Body of pancreas (tissue), 4 donors: ENCODE data around the gene KCNIP4. TPM values are rescaled to one million over a fixed set of nuclear protein-coding genes. Genes with fewer than 3 reads are reported as not detected.
A peak's percentile ranks its signal among the peaks of the same experiment; 100 is the strongest.
"Not testable (repeated sequence)": the region's sequence is repeated elsewhere in the genome, so short reads cannot be mapped to it uniquely, and the experiment has no call there.

ENCODE experiments used
- ATAC-seq: fragments of 150-250 bp; one replicate; pipeline ENCODE4 v1.9.1; 2016
- DNase-seq, 4 donors: peaks; one replicate each; pipeline ENCODE4 v3.0.0-alpha.2; 2019
- H3K27ac ChIP-seq, 4 donors: fragments of 200-600 bp; sonication (generic); 1 replicate in 3 of 4; 2 replicates in 1 of 4; pipeline versions ENCODE4 v1.5.1 to v1.6.1; 2016 to 2019; ENCODE audit warnings: mild to moderate bottlenecking in 1 of 4, mixed read lengths in 1 of 4, moderate library complexity in 1 of 4
- H3K27me3 ChIP-seq, 2 donors: fragments of 200-600 bp; sonication (generic); one replicate each; pipeline ENCODE4 v1.6.0; 2016; ENCODE audit warnings: mild to moderate bottlenecking in 1 of 2
- H3K36me3 ChIP-seq, 2 donors: fragments of 200-600 bp; sonication (generic); replicated peaks in 1 of 2; 2 replicates each; pipeline ENCODE4 v1.5.1; 2016; ENCODE audit warnings: low read depth in 2 of 2; ENCODE audit not compliant: insufficient read depth in 1 of 2
- H3K4me1 ChIP-seq: fragments of 200-600 bp; sonication (generic); one replicate; pipeline ENCODE4 v1.6.0; 2016
- H3K4me3 ChIP-seq, 2 donors: fragments of 200-600 bp; sonication (generic); 1 replicate in 1 of 2; 2 replicates in 1 of 2; pipeline ENCODE4 v1.5.1; 2016 to 2019
- H3K9me3 ChIP-seq, 3 donors: fragments of 200-600 bp; sonication (generic); 1 replicate in 2 of 3; 2 replicates in 1 of 3; pipeline ENCODE4 v1.5.1; 2016
- CTCF ChIP-seq, 7 experiments: fragments of 450-650 bp in 4 of 7; fragments of 200-600 bp in 3 of 7; sonication (generic) in 3 of 7; IDR thresholded peaks; one replicate each; pipeline ENCODE4 v1.5.1; 2016 to 2019; ENCODE audit warnings: antibody characterized with exemption in 7 of 7
- POLR2A ChIP-seq, 3 donors: fragments of 450-650 bp; IDR thresholded peaks; one replicate each; pipeline ENCODE4 v1.6.1; 2016; ENCODE audit warnings: antibody characterized with exemption in 3 of 3, mild to moderate bottlenecking in 2 of 3
- WGBS, 2 donors: methylation state at CpG; one replicate each; pipeline ENCODE4 v1.1.5; 2017; 5-methylcytosine and 5-hydroxymethylcytosine counted together
- intact Hi-C: fragments of 100-400 bp; cut with DNase I; formaldehyde crosslinking; loops from one replicate; pipeline ENCODE4 v1.15.1; 2023
- total RNA-seq, 2 donors: library from RNA; depleted of rRNA; stranded (reverse); fragments of >200 nt; gene quantifications; one replicate each; pipeline ENCODE4 v1.1.0, GENCODE V29; 2016

The KCNIP4 gene
- not detected for total RNA-seq

DNA sequence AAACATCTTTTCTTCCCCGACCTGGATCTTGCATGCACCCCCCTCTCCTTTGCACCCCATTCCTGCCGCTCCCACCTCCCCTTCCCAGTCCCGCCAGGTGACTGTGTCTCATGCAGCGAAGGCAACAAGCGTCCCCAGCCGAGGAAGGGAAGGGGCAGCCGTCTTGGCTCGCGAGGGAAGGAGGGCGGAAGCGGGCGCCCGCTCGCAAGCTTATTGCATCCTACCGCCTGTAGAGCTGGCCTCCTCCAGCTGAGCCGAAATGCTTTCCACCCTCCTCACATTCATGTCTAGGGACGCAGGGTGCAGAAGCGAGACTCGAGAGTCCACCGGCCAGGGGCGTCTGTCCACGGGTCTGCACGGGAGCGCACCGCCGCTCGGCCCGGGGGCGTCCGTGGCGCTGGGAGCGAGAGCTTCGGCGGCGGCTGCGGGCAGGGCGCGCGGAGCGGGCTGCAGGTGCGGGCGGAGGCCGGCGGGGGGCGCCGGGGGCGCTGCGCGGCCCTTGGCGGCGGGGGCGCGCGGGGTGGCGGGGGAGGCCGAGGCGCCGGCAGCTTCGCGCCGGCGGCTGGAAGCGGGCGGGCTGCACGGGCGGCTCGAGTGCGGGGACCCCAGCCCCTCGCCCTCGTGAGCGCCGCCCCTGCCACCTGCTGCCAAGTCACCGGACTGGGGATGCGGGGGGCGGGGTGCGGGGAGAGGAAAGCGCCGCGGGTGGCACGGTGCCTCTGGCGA lies at the start of gene KCNIP4:
TSS of gene KCNIP4 (minus strand) at position 426 of the 726 bp plus-strand sequence.
- Histone ChIP-seq H3K4me1 (peaks cover 10% of the 10 kb centered on the region), H3K36me3 (no peaks in the 10 kb centered on the region), H3K27ac (no peak within 1 kb of the TSS), H3K27me3 (peaks cover 0 to 7% of the 10 kb centered on the region in 2 donors), H3K4me3 (no peak within 1 kb of the TSS), H3K9me3 (no peaks in the 10 kb centered on the region)
- intact Hi-C loops = no loop called here
- 0 to 3% methylated on average over 10 to 37 of the region's 81 CpGs for WGBS, 2 donors
- ATAC-seq = peak; percentile 38
- TF ChIP-seq POLR2A (IDR thresholded peaks at IDR 0.05) = no peak
- no peak for TF ChIP-seq CTCF (IDR thresholded peaks at IDR 0.05)
- peak in 2 of 4 donors; percentile 8 to 9 for DNase-seq

- H3K9me3 ChIP-seq, H3K36me3 ChIP-seq, H3K4me1 ChIP-seq, intact Hi-C loops, ATAC-seq, H3K27me3 ChIP-seq, H3K27ac ChIP-seq, H3K4me3 ChIP-seq, DNase-seq: not testable (repeated sequence)
- 79 to 93% methylated on average over 9 of the region's 9 CpGs for WGBS, 2 donors
Measured at GRCh38 chr4:21996618-21997017, 48.0 kb upstream of the KCNIP4 start.

DNA sequence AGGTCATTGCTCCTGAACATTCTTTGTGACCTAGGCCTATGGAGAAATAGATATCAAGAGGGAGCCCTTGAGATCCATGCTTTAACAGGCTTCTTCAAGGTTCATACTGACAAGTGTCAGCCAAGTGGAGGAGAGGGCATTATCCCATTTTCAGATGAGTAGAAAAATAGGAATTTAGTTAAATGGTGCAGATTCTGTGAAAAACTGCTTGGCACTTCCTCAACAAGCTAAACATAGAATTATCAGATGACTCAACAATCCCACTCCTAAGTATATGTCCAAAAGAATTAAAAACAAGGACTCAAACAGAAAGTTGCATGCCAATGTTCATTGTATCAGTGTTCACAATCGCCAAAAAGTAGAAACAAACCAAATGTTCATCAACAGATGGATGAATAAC lies 43.8 kb upstream of the KCNIP4 start:
- intact Hi-C loops = no loop called here
- H3K27me3 ChIP-seq = no peaks in the 10 kb centered on the region
- H3K27ac ChIP-seq = no peak overlapping the region
- ATAC-seq (no peak), DNase-seq (no peak)
- no peaks in the 10 kb centered on the region for H3K9me3 ChIP-seq
- no peaks in the 10 kb centered on the region for H3K36me3 ChIP-seq
- TF ChIP-seq CTCF (IDR thresholded peaks at IDR 0.05) (no peak), POLR2A (IDR thresholded peaks at IDR 0.05) (no peak)
- 47 to 49% methylated on average over 1 of the region's 1 CpG for WGBS, 2 donors
- no peaks in the 10 kb centered on the region for H3K4me1 ChIP-seq
- H3K4me3 ChIP-seq = no peak overlapping the region

- DNase-seq (no peak), ATAC-seq (no peak)
- 41 to 67% methylated on average over 1 of the region's 1 CpG for WGBS, 2 donors
- Histone ChIP-seq H3K4me3 (no peak overlapping the region), H3K36me3 (no peaks in the 10 kb centered on the region), H3K27ac (no peak overlapping the region), H3K27me3 (no peaks in the 10 kb centered on the region), H3K9me3 (no peaks in the 10 kb centered on the region), H3K4me1 (no peaks in the 10 kb centered on the region)
- intact Hi-C loops = no loop called here
- TF ChIP-seq CTCF (IDR thresholded peaks at IDR 0.05) (no peak), POLR2A (IDR thresholded peaks at IDR 0.05) (no peak)
Measured at GRCh38 chr4:21991562-21991961, 43.0 kb upstream of the KCNIP4 start.

- ATAC-seq (no peak), DNase-seq (no peak)
- 50 to 58% methylated on average over 2 of the region's 2 CpGs for WGBS, 2 donors
- intact Hi-C loops = no loop called here
- no peaks in the 10 kb centered on the region for H3K4me1 ChIP-seq
- H3K4me3 ChIP-seq = no peak overlapping the region
- TF ChIP-seq POLR2A (IDR thresholded peaks at IDR 0.05) (no peak), CTCF (IDR thresholded peaks at IDR 0.05) (no peak)
- H3K9me3 ChIP-seq = no peaks in the 10 kb centered on the region
- H3K27me3 ChIP-seq = no peaks in the 10 kb centered on the region
- no peaks in the 10 kb centered on the region for H3K36me3 ChIP-seq
- H3K27ac ChIP-seq = no peak overlapping the region
Measured at GRCh38 chr4:21991050-21991449, 42.5 kb upstream of the KCNIP4 start.
